BJ (cell line): ENCODE data around the gene ADCY10. TPM values are rescaled to one million over a fixed set of nuclear protein-coding genes. Genes with fewer than 3 reads are reported as not detected.
"Not testable (repeated sequence)": the region's sequence is repeated elsewhere in the genome, so short reads cannot be mapped to it uniquely, and the experiment has no call there.

Source experiments
- CTCF ChIA-PET: fragments of 350-600 bp; formaldehyde crosslinking; extraction: SDS; loops from one replicate; lab custom pipeline; 2021; ENCODE audit warnings: antibody characterized with exemption, inconsistent platforms; lab: Yijun Ruan, JAX
- POLR2A ChIA-PET: fragments of 300-600 bp; sonication (Branson Sonifier 250); formaldehyde crosslinking; extraction: SDS; loops from one replicate; lab custom pipeline; 2021; ENCODE audit warnings: antibody characterized with exemption; lab: Charles Lee
- DNase-seq: peaks from one replicate; pipeline ENCODE4 v3.0.0-alpha.2; 2011; ENCODE audit warnings: low read depth
- H3K27me3 ChIP-seq: 2 replicates; pipeline ENCODE4 v1.6.0; 2011; ENCODE audit warnings: low read length; ENCODE audit not compliant: control insufficient read depth, insufficient read depth
- H3K36me3 ChIP-seq: 2 replicates; pipeline ENCODE4 v1.5.1; 2011; ENCODE audit warnings: low read length; ENCODE audit not compliant: control insufficient read depth, insufficient read depth
- H3K4me3 ChIP-seq: 2 replicates; pipeline ENCODE4 v1.5.1; 2011; ENCODE audit warnings: low read depth, mild to moderate bottlenecking, control low read depth, low read length
- CTCF ChIP-seq: IDR thresholded peaks from 2 replicates; pipeline ENCODE4 v1.5.1; 2011; ENCODE audit warnings: low read depth, mild to moderate bottlenecking, control low read depth, inconsistent platforms, low read length, moderate library complexity; ENCODE audit not compliant: insufficient read depth
- polyA plus RNA-seq: library from polyadenylated mRNA; depleted of rRNA; stranded (reverse); fragments of >200 nt; gene quantifications from 2 replicates; pipeline ENCODE4 v1.2.3, GENCODE V29; 2011

The ADCY10 gene
- polyA plus RNA-seq, 1 experiment, result 0.05 TPM

GRCh38 chr1:167819849-167820683 lies 93.9 kb downstream of the ADCY10 start:
- DNase-seq, result peak; percentile 92
- TF ChIP-seq CTCF, result no peak
- H3K4me3 ChIP-seq, result peak overlapping the region; percentile 17
- CTCF ChIA-PET, result interaction anchor here (0.7 to 1.1 kb wide), 4 partner anchors 9 to 262 kb away, joined by 3 to 5 read pairs (median 3); no protein-coding TSS in a partner anchor
- POLR2A ChIA-PET, result interaction anchor here (0.6 kb wide), 1 partner anchor 15 kb away, joined by 3 read pairs; no protein-coding TSS in a partner anchor
- no peaks in the 10 kb centered on the region for H3K36me3 ChIP-seq
- no peaks in the 10 kb centered on the region for H3K27me3 ChIP-seq

- DNase-seq, result no peak
- POLR2A ChIA-PET, result no interaction called here
- H3K4me3 ChIP-seq, result no peak overlapping the region
- CTCF ChIA-PET, result interaction anchor here (1.4 kb wide), 1 partner anchor 13 kb away, joined by 4 read pairs; no protein-coding TSS in a partner anchor
- no peaks in the 10 kb centered on the region for H3K27me3 ChIP-seq
- no peaks in the 10 kb centered on the region for H3K36me3 ChIP-seq
- no peak for TF ChIP-seq CTCF
Measured at GRCh38 chr1:167815650-167816049, 98.3 kb downstream of the ADCY10 start.

- Histone ChIP-seq H3K36me3 (no peaks in the 10 kb centered on the region), H3K27me3 (no peaks in the 10 kb centered on the region), H3K4me3 (no peak overlapping the region)
- ChIA-PET POLR2A (no interaction called here), CTCF (no interaction called here)
- no peak for TF ChIP-seq CTCF
- no peak for DNase-seq
Measured at GRCh38 chr1:167812972-167813371, 101.0 kb downstream of the ADCY10 start.

- no peak for TF ChIP-seq CTCF
- Histone ChIP-seq H3K27me3 (no peaks in the 10 kb centered on the region), H3K36me3 (no peaks in the 10 kb centered on the region), H3K4me3 (no peak overlapping the region)
- POLR2A ChIA-PET, result no interaction called here
- no peak for DNase-seq
- CTCF ChIA-PET, result no interaction called here
Measured at GRCh38 chr1:167808690-167809089, 105.2 kb downstream of the ADCY10 start.

- Histone ChIP-seq H3K4me3 (no peak overlapping the region), H3K27me3 (no peaks in the 10 kb centered on the region), H3K36me3 (no peaks in the 10 kb centered on the region)
- ChIA-PET CTCF (no interaction called here), POLR2A (no interaction called here)
- DNase-seq, result no peak
- TF ChIP-seq CTCF, result no peak
Measured at GRCh38 chr1:167808104-167808503, 105.8 kb downstream of the ADCY10 start.

GRCh38 chr1:167806676-167807075 lies 107.3 kb downstream of the ADCY10 start:
- DNase-seq, H3K4me3 ChIP-seq, H3K27me3 ChIP-seq, POLR2A ChIA-PET, H3K36me3 ChIP-seq, CTCF ChIA-PET: not testable (repeated sequence)

- DNase-seq, H3K36me3 ChIP-seq, POLR2A ChIA-PET, H3K27me3 ChIP-seq, CTCF ChIA-PET, H3K4me3 ChIP-seq: not testable (repeated sequence)
Measured at GRCh38 chr1:167806235-167806634, 107.7 kb downstream of the ADCY10 start.
